SK-N-DZ (cell line): ENCODE measurements around the gene RAC3.
"Not testable (repeated sequence)": the region's sequence is repeated elsewhere in the genome, so short reads cannot be mapped to it uniquely, and the experiment has no call there.

Experiments used
- DNase-seq: peaks from one replicate; pipeline ENCODE4 v3.0.0-alpha.2; 2015; ENCODE audit warnings: low spot score

RAC3 gene

DNA sequence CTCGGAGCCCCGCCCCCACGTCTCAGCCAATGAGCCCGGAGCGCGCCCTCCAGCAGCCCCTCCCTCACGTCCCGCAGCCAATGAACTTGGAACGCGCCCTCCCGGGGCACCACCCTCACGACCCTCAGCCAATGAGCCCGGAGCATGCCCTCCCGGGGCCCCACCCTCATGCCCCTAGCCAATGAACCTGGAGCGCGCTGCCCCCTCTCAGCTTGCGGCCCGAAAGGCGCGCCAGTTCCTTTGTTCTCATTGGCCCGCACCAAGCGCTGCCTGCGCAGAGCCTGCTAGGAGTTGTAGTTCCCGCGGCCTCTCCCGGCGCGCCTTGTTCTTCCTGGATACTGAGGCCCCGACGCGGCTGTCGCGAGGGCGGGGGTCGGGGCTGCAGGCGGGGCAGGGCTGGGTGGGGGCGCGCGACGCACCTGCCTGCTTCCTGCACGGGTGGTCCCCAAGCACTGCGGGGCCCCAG is 8.5 kb upstream of the RAC3 start, which contains the start of gene LRRC45:
LRRC45 (plus strand) TSS at position 325 of the 466 bp plus-strand sequence. CDS start 339 bp downstream, outside the sequence.
- peak; percentile 100 for DNase-seq

DNA sequence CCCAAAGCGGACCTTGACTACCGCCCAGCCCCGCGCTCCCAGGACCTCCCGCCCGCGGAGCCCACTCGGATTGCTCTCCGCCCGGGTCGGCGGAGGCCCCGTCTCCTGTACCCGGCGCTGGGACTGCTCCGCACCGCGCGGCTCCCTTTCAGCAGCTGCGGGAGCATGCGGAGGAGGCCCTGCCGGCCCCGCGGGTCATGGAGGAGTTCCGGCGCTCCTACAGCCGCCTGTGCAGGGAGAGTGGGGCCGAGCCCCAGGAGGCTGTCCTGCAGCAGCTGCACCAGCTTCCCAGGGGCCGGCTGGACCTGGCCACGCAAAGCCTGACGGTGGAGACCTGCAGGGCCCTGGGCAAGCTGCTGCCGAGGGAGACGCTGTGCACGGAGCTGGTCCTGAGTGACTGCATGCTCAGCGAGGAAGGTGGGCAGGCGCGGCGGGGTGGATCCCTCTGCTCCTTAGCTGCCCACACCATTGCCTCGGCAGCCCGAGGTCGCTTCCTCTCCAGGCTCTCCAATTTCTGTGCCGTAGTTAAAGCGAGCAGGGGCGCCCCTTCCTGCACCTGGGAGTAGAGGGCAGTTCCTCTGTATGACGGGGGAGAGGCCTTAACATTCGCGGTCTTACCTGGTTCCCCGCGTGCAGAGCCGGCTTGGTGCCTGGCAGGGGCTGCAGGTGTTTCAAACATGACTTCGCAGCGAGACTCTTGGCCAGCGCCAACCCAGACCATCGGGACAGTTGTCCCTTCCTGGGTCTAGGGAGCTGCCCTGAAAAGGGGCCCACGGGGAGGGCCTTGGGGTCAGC is 7.8 kb upstream of the RAC3 start:
- no peak for DNase-seq

DNA sequence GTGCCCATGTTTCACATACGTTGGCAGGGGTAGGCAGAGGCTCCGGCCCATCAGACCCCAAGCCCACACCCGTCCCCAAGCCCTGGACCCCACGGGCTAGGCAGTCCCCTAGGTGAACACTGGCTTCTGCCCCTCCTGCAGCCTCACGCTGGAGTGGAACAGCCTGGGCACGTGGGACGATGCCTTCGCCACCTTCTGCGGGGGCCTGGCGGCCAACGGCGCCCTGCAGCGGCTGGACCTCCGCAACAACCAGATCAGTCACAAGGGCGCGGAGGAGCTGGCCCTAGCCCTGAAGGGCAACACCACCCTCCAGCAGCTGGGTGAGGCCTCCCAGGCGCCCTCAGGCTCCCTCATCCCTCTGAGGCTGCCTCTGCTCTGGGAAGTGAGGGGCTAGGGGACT is 6.6 kb upstream of the RAC3 start:
- DNase-seq, result no peak

DNA sequence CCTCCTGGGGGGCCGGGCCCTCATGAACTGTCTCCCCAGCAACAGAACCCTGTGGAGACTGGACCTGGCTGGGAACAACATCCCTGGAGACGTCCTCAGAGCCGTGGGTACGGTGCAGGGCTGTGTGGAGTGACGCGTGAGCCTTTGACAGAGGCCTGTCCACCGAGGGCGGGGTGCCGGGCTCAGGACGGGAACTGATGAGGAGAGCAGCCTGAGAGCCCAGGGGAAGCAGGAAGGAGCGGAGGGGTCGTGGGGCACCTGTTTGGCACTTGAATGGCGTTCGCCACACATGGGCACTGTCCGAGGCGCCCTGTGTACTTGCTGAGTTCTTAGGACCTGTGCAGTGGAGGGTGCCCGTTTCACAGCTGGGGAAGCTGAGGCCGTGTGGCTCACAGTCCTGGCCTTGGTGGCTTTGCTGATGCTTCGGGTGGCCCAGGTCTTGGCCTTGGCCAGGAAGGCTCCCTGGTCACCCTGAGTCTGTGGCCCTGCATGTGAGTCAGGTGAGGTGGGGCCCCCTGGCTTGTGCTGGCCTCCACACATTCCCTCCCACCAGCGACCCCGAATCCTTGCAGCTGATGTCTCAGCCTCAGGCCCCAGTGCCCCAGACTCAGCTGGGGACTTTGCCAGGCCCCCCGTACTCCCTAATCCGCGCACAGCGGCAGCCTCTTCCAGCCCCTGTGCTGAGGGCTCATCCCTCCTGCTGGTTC is 5.9 kb upstream of the RAC3 start:
- no peak for DNase-seq

DNA sequence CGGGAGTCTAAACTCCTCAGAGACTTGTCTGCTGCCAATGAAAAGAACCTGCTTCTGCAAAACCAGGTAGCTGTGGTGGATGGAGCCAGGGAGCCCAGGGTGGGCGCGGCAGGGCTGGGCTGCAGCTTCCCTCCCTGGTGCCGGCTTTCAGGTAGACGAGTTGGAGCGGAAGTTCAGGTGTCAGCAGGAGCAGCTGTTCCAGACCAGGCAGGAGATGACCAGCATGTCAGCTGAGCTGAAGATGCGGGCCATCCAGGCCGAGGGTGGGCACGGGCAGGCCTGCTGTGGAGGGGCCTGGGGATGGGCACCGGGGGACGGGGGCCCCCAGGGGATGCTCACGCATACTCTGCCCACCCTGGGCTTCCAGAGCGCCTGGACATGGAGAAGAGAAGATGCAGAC is 3.2 kb upstream of the RAC3 start:
- DNase-seq, result no peak

DNA sequence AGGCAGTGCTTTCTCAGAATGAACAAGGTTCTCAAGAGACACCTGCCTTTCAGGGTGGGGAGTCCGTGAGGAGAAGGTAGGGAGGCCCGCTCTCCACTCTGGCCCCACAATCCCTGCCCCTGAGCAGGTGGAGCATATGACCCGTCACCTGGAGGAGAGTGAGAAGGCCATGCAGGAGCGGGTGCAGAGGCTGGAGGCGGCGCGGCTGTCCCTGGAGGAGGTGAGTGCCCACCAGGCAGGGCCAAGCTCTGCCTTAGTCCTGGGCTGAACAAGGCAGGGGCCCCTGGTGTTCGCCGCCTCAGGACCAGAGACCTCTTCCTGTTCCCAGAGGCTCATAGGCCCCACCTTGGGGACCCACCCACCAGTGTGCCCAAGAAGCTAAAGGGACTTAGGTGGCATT is 2.5 kb upstream of the RAC3 start:
- no peak for DNase-seq

DNA sequence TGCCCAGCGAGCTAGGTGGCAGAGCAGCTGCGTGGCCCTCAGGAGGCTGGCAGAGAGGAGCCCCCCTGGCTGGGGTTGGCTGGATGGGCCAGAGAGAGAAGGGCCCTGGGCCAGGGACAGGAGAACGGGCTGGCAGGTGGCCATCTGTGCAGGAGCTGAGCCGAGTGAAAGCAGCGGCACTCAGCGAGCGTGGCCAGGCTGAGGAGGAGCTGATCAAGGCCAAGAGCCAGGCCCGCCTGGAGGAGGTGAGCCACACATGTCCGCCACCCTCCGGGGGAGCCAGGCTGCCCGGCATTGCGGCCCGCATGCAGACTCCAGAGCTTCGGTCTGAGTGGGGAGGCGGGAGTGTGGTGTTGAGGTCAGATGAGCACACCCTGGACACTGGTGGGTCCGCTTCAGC is 2.1 kb upstream of the RAC3 start:
- DNase-seq, result no peak

DNA sequence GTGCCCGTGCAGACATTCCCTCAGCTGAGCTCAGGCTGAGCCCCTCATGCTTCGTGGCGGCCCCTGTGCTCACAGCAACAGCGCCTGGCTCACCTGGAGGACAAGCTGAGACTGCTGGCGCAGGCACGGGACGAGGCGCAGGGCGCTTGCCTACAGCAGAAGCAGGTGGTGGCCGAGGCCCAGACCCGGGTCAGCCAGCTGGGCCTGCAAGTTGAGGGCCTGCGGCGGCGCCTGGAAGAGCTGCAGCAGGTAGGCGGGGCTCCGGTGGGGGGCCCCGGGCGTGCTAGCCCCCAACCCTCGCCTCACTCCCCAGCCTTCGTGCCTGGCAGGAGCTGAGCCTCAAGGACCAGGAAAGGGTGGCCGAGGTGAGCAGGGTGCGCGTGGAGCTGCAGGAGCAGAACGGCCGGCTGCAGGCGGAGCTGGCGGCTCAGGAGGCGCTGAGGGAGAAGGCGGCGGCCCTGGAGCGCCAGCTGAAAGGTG is 1.4 kb upstream of the RAC3 start:
- DNase-seq, result no peak

DNA sequence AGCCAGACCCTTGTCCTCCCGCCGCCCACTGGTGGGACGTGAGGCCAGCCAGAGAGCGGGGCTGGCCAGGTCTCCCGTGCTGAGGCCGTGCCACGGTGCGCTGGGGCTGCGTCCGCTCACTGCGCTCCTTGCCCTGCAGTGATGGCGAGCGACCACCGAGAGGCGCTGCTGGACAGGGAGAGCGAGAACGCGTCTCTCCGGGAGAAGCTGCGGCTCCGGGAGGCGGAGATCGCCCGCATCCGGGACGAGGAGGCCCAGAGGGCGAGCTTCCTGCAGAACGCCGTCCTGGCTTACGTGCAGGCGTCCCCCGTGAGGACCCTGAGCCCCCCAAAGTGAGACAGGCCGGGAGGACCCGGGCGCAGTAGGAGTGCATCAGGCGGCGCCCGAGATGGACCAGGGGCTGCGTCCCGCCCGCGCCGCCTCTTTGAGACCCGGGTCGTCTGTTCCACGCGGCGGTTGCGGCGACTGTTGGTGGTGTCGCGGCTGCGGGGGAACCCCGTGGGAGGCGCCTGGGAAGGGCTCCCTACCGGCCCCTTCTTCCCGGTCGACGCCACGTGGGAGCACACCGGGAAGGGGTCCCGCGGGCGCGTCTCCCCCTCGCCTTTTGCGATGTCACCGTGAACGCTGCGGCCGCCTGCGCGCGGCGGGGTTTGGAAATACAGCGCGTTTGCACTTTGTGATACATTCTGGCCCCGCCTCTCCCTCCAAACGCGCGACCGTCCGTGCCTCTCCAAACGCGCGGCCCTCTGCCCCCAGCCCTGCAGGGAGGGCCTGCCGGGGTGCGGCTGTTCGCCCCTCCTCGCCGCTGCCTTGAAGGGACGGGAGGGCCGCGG is 792 bp upstream of the RAC3 start:
- peak; percentile 88 for DNase-seq

DNA sequence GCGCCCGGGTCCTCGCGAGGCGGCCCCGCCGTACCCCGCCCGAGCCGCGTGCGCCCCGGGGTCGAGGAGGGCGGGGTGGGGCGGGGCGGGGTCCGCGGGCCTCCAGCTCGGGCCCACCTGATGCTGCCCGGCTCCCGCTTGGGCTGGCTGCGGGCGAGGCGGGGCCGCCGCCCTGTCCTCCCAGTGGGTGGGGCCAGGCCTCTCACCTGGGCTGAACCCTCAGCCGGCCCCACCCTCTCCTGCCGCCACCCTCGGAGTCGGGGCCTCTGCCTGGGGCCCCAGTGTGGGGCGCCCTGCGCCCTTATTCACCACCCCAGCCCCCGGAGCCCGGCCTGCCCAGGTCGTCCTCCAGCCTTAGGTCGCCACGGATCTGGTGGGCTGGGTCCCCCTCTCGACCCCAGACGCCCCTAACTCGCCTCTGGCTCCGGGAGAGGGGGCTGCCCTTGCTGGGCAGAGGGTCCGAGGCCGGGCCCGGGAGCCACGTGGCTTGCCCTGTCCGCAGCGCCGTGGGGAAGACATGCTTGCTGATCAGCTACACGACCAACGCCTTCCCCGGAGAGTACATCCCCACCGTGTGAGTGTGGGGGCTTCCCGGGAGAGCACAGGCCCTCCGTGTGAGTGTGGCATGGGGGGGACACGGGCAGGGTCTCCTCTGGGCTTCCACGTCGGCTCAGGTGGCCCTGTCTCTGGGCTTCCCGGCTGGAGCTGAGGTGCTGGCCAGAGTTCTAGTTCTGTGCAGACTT is 578 bp downstream of the RAC3 start:
- no peak for DNase-seq

DNA sequence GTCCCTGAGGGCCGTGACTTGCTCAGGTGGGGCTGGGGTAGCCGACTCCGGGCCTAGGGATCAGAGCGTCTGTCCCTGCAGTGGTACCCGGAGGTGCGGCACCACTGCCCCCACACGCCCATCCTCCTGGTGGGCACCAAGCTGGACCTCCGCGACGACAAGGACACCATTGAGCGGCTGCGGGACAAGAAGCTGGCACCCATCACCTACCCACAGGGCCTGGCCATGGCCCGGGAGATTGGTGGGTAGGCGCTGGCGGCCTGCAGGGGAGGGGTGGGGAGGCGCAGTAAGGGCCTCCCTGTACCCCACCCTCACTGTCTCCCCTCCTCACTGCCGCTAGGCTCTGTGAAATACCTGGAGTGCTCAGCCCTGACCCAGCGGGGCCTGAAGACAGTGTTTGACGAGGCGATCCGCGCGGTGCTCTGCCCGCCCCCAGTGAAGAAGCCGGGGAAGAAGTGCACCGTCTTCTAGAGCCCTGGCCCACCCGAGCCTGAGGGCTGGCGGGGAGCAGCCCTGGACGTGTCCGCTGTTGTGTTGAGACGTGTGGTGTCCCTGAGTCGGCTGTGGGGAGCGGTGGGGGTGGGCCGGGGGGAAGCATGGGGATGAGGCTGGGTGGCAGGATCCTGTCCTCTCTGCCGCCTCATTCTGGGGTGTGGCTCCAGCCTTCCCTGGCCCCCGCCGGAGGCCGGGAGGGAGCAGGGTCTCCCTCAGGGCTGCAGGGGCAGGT is 2.0 kb downstream of the RAC3 start:
- DNase-seq, result no peak

DNA sequence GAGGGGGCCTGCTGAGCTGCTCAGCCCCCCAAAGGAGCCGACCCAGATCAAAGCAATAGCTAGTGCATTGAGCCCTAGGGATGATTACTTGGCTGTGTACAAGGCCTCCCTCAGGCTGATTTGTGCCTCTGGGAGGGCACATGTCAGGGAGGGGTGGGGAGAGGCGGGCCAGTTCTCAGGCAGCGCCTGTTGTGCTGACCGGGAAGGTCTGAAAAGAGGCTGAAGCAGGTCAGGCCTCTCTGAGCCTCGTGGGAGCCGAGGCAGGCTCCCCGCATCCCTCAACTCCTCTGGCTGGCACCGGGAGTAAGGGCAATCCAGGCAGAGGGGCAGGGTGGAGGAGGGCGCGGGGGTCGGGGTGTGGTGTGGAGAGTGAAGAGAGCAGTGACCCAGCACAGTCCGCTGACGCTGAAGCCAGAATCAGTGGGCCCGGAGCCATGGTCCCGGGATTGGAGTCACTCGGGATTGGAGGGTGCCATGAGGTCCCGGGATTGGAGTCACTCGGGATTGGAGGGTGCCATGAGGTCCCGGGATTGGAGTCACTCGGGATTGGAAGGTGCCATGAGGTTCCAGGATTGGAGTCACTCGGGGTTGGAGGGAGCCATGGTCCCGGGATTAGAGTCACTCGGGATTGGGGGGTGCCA is 3.0 kb downstream of the RAC3 start:
- no peak for DNase-seq

DNA sequence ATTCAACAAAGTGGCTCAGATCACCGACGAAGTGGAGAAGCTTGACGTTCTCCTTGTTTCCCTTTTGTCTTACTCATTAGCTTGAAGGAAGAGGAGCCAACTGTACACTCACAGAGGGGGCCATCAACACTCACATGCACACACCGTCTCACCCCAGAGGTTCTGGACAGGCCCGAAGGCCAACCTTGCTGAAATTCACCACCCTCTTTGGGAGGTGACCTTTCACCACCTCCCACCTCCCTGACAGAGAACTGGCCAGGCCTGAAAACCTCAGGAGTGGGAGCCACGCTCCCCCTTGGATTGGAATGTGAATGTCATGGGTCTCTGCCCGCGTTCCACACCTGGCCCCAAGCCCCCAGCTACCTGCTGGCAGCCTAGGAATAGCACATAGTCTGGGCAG is 4.0 kb downstream of the RAC3 start:
- DNase-seq, result no peak

DNA sequence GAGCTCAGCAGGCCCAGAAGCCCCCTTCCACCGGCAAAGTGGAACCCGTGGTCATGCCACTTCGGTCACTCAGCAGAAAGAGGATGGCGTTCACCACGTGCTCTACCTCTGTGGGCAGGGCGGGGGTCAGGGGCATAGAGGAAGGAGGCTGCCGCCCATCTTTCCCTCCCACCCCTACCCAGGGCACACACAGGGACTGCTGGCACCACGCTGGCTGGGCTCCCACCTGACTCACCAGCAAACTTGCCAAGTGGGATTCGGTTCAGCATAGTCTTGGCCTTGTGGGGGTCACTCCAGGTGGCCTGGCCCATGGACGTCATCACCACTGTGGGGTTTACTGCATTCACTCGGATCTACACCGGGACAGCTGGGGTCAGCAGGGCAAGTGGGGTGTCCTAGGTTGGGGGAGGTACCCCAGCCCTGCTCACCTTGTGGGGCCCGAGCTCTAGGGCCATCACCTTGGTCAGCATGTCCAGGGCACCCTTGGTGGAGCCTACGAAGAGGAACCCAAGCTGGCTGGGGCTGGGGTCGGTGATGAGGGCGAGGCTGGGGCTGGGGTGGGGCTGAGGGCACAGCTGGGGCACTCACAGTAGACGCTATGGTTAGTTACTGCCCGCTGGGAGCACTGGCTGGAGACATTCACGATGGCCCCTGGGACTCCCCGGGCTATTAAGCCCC is 4.6 kb downstream of the RAC3 start:
- no peak for DNase-seq

DNA sequence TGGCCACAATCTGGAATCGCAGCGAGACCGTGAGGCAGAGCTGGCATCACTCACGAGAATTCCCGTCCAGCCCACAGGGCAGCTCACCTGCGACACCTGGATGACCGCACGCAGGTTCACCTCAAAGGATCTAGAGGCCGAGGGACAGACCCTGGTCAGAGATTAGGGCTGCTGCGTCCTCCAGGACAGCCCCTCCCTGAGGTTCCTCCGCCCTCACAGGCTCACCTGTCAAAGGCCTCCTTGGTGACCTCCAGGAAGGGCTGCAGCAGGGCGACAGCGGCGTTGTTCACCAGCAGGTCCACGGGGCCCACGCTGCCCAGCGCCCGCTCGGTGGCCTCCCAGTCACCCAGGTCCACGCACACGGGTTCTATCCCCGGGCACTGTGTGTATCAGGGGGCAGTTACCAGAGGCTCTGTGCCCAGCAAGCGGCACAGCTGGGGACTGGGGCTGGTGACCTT is 5.2 kb downstream of the RAC3 start:
- DNase-seq, result no peak

DNA sequence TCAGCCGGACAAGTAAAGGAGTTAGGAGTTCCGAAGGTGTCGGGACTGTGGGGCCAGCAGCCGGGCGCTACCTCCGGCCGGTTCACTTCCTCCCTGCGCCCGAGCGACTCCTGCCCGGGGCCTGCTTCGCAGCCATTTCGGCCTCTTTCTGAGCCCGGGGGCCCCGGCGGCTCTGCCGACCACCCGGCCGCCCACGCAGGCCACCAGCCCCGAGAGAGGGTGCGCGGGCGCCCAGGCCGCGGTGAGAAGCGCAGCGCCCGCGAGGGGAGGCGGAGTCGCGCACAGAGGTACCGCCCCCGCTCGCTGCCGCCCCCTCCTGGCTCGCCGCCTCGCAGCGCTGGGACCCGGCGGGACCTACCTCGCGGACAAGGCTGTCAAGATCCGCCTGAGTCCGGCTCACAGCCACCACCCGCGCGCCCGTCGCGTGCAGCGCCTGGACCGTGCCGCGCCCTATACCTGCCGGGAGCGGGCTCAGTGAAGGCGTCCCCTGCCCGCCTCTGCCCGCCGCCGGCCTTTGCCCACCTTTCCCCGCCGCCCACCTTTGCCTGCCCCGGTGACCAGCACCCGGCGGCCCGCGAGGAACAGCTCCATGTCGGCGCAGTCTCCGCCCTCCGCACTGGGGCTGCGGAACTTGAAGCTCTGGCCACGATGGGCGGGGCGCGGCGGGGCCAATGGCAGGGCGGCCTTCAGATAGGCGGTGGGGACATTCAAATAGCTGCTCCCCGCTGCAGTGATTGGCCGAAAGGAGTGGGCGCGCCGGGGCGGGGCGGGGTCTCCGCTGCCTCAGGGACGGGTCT is 5.8 kb downstream of the RAC3 start, which contains the start of gene DCXR:
DCXR (minus strand) TSS at position 606 of the 797 bp plus-strand sequence; CDS start at position 591, 15 bp downstream.
- DNase-seq, result peak; percentile 99

DNA sequence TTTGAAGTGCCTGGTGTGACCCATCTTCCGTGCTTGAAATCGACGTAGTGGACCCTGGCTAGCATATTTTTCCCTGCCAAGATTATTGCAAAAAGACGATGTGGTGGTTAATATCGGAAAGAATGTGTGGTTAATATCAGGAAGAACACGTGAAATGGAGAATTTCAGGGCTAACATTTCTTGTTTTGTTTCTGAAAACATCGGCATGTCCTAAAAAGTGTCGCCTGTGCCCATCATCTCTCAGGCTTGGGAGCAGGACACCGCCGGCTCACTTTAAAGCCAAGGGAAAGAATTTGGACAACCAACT is 6.4 kb downstream of the RAC3 start:
- DNase-seq, result no peak

DNA sequence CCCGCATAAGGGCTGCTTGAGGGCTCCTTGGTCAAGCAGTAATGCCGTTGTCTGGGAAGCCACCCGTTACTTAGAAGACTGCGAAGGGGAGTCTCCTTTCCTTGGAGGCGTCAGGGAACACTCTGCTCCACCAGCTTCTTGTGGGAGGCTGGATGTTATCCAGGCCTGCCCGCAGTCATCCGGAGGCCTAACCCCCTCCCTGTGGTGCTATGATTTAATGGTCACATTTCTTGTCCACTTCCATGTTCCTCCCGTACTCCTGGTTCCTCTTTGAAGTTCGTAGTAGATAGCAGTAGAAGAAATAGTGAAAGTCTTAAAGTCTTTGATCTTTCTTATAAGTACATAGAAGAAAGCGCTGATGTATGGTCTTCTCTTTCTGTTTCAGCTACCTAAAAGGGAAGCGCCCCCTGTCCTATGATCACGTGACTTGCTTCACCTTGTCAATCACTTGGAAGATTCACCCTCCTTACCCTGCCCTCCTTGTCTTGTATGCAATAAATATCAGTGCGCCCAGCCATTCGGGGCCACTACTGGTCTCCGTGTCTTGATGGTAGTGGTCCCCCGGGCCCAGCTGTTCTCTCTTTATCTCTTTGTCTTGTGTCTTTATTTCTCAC is 7.4 kb downstream of the RAC3 start:
- DNase-seq, result not testable (repeated sequence)
